HG02970 (cell line): ENCODE results near the gene RCOR1.
"Not testable (repeated sequence)": the region's sequence is repeated elsewhere in the genome, so short reads cannot be mapped to it uniquely, and the experiment has no call there.

Experiments
- ATAC-seq: cut with Tn5 transposase; IDR thresholded peaks from one replicate; pipeline ENCODE4 v1.9.1; 2021; ENCODE audit warnings: mild to moderate bottlenecking, moderate library complexity, moderate number of reproducible peaks; ENCODE audit not compliant: unreplicated experiment, low FRiP score

The RCOR1 gene

GRCh38 chr14:102570334-102570995 is 22.0 kb upstream of the RCOR1 start:
- ATAC-seq, result no peak

GRCh38 chr14:102571043-102571442 is 21.4 kb upstream of the RCOR1 start:
- ATAC-seq, result no peak

DNA sequence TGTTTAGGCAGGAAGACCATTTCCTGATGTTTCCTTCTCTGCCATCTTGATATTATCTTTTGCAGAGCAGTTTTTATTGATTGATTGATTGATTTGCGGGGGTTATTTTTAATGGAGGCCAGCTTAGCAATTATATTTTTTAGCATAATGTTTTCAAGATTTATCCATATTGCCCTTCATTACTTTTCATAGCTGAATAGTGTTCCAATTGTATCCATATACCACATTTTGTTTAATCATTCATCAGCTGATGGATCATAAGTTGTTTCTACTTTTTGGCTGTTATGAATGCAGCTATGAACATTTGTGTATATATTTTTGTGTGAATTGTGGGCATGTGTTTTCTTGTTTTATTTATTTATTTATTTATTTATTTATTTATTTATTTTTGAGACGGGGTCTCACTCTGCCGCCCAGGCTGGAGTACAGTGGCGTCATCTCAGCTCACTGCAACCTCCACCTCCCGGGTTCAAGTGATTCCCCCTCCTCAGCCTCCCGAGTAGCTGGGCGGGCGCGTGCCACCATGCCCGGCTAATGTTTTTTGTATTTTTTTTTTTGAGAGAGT is 20.9 kb upstream of the RCOR1 start:
- no peak for ATAC-seq

DNA sequence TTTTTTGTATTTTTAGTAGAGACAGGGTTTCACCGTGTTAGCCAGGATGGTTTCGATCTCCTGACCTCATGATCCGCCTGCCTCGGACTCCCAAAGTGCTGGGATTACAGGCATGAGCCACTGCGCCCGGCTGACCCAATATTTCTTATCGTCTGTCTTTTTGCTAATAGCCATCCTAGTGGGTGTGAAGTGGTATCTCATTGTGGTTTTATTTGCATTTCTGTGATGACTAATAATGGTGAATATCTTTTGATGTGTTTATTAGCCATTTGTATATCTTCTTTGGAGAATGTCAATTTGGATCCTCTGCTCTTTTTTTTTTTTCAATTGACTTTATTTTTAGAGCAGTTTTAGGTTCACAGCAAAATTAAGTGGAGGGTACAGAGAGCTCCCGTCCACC is 19.3 kb upstream of the RCOR1 start:
- ATAC-seq, result not testable (repeated sequence)

DNA sequence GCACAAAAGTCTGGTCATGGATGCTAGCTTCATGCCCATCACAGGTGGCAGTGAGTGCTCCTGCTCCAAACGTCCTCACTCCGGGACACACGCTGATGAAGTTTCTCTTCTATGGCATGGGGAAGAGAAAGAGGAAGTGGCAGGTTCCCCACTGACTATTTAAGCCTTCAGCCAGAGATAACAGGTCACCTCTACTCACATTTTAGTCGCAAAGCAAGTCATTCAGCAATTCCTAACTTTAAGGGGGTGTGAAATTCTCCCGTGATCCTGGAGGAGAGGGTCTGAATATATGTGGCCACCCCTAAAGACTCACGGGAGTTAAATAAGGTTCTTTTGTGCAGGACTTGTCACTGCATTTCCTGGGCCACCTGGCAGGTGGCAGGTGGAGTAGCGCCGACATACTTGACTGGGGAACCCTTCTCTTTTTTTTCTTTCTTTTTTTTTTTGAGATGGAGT is 18.8 kb upstream of the RCOR1 start:
- no peak for ATAC-seq

- ATAC-seq, result no peak
These were observed 17.9 kb upstream of the RCOR1 start for GRCh38 chr14:102574281-102575159.

- no peak for ATAC-seq
These were observed 17.1 kb upstream of the RCOR1 start for GRCh38 chr14:102575160-102575845.

DNA sequence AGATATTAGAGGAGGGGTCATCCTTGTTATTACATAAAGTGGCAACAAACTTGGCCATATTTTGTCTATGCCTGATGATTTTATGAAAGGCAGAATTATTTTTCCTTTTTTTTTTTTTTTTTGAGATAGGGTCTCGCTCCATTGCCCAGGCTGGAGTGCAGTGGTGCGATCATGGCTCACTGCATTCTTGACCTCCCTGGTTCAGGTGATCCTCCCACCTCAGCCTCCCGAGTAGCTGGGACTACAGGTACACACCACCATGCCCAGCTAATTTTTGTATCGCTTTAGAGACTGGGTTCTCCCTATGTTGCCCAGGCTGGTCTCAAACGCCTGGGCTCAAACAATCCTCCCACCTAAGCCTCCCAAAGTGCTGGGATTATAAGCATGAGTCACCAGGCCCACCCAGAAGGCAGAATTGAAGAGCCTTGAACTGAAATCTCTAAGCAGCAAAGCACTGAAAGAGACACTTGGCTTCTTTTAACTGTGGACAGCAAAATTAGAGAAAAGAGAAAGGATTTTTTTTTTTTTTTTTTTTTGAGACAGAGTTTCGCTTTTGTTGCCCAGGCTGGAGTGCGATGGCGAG is 16.5 kb upstream of the RCOR1 start:
- not testable (repeated sequence) for ATAC-seq

- no peak for ATAC-seq
These were observed 13.6 kb upstream of the RCOR1 start for GRCh38 chr14:102578821-102579220.

DNA sequence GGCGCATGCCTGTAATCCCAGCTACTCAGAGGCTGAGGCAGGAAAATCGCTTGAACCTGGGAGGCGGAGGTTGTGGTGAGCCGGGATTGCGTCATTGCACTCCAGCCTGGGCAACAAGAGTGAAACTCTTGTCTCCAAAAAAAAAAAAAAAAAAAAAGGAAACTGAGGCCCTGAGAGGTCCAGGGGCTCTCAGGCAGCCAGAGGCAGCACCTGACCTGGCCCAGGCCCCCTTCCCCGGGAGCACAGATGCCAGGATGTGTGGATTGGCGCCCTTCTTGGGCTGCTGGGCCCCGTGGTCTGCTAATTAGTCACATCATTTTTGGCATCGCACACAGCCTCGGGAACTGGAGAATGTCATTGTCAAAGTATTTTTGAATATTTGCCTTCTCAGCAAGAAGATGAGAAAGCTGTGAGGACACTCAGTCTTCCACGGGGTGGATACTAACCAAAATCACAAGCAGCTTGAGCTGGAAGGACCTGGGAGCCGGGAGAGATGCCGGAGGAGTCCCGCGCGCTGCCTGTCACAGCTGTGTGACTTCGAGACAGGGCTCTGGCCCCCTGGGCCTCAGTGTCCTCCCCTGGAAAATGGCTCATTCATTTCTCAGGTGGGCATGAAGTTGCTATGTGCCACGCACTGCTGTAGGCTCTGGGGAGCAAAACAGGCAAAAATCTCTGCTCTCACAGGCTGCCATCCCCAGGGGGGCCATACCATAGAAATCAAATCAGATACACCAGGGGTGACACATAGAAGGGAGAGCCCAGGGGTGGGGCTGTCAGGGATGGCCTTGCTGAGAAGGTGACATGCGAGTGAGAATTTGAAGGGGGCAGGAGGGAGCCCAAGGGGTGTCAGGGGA is 12.5 kb upstream of the RCOR1 start:
- ATAC-seq, result no peak

- ATAC-seq, result no peak
These were observed 11.8 kb upstream of the RCOR1 start for GRCh38 chr14:102580550-102581110.

DNA sequence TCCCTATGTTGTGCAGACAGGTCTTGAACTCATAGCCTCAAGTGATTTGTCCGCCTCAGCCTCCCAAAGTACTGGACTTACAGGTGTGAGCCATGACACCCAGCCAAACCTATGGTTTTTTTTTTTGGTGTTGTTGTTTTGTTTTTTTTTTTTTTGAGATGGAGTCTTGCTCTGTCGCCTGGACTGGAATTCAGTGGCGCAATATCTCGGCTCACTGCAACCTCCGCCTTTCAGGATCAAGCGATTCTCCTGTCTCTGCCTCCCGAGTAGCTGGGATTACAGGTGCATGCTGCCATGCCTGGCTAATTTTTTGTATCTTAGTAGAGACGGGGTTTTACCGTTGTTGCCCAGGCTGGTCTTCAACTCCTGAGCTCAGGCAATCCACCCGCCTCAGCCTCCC is 11.3 kb upstream of the RCOR1 start:
- no peak for ATAC-seq

DNA sequence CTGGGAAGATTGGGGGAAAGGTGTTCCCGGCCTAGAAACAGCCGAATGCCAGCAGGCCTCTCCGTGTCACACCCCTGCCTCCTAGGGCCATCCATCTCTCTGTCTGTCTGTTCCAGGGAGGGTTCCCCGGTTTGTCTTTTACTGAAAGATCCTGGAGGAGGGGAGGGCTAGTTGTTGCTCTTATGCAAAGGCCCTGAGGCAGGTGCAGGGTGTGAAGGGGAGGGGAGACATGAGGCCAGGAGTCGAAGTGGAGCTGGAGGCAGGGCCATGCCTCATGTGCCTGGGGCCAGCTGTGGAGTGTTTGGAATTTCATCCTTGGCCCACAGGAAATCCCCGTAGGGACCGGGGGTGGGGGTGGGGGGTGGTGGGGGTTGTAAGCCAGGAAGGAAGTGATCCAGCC is 8.7 kb upstream of the RCOR1 start:
- no peak for ATAC-seq

GRCh38 chr14:102584871-102585869 is 7.3 kb upstream of the RCOR1 start:
- no peak for ATAC-seq

DNA sequence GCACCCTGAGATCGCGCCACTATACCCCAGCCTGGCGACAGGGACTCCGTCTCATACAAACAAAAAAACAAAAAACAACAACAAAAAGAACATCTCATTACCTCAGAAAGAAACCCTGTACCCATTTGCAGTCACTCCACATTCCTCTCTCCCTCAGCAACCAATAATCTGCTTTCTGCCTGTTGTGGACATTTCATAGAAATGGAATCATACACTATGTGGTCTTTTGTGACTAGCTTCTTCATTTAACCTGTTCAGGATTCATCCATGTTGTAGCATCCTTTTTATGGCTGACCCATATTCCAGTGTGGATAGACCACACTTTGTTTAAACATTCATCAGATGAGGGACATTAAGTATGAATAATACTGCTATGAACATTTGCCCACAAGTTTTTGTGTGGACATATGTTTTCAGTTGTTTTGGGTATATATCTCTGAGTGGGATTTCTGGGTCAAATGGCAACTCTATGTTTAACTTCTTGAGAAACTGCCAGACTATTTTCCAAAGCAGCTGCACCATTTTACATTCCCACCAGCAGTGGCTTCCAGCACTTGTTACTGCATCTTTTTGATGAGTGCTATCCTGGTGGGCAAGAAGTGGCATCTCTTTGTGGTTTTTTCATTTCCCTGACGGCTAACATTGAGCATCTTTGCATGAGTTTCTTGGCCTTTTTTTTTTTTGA is 5.9 kb upstream of the RCOR1 start:
- ATAC-seq, result no peak

GRCh38 chr14:102588821-102589220 is 3.6 kb upstream of the RCOR1 start:
- no peak for ATAC-seq

GRCh38 chr14:102589761-102590290 is 2.6 kb upstream of the RCOR1 start:
- no peak for ATAC-seq
